Raji (cell line): ENCODE measurements around the gene FYB2.

Experiments
- POLR2A ChIP-seq: IDR thresholded peaks from 2 replicates; pipeline ENCODE4 v1.6.1; 2011; ENCODE audit warnings: low read depth, low read length, control low read depth; ENCODE audit not compliant: insufficient read depth

Gene FYB2

GRCh38 chr1:56817716-56818463 is 1.3 kb downstream of the FYB2 start:
- no peak for TF ChIP-seq POLR2A

DNA sequence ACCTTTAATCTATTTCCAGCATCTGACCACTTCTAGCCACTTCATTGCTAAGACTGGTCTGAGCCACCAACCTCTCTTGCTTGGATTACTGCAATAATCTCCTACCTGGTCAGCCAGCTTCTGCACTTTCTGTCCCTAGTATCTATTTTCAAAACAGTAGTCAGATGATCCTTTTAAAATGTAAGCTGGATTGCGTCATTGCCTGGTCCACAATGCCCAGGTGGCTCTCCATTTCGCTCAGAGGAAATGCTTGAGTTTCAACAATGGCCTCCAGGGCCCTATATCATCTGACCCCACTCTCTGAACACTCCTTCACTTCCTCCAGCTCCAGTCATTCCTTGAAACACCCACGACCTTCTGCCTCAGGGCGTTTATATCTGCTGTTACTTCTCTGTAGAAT is 2.3 kb downstream of the FYB2 start:
- no peak for TF ChIP-seq POLR2A

DNA sequence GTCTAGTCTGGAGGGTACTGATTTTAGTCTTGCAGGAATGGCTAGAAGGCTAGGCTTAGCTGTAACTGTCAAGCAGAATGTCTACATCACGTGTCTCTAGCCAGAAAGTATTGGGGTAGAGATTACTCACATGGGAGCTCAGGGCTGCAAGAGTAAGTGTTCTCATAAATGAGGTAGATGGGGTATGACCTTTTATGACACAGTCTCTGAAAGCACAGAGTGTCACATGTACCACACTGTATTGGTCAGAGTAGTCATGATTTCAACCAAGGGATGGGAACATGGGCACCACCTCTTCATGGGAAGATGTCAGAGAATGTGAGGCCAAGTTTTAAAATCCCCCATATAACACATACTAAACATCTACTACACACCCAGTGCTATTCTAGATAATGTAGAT is 2.9 kb downstream of the FYB2 start:
- no peak for TF ChIP-seq POLR2A

GRCh38 chr1:56814205-56814604 is 5.0 kb downstream of the FYB2 start:
- no peak for TF ChIP-seq POLR2A

DNA sequence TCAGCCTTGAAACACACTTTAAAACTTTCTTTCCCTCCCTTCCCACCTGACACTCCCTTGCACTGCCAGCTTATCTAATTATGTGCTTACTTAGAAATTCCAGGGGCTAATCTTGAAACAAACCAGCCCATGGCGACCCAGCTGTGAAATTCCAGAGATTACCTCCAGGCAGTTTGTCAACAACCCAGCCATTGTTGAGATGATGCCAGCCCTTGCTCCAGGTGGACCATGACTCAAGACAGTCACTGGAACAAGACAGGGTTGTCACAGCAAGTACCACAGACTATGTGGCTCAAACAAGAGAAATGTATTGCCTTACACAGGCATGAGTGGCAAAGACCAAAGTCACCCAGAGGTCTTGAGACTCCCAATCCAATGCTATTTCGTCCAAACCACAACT is 7.9 kb downstream of the FYB2 start:
- no peak for TF ChIP-seq POLR2A

GRCh38 chr1:56808410-56808809 is 10.8 kb downstream of the FYB2 start:
- TF ChIP-seq POLR2A: no peak

GRCh38 chr1:56806804-56807203 is 12.4 kb downstream of the FYB2 start:
- TF ChIP-seq POLR2A: no peak

DNA sequence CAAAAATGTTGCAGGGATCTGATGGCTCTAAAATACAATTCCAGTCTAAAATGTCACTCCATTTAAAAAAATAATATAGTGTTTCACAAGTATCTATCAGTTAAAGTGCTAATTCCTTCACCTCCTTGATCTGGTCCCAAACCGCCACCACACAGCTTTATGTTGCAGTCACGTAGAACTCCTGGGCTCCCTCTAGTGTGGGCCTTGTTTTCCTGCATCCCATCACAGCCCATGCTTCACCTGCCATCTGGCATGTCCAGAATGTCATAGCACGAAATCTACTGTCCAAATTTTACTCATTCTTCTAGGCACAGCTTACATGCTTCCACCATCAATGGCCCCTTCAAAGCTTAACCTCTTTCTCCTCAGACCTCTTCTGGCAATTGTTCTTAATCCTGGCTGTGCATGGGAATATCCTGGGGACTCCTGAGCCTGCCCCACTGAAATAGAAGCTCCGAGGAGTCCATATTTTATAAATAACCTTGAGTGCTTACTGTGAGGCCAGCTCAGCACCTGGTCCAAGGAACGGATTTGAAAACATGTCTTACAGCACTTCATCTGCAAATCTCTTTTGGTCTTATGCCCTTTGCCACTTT is 15.5 kb downstream of the FYB2 start:
- TF ChIP-seq POLR2A: no peak

GRCh38 chr1:56799605-56800400 is 19.4 kb downstream of the FYB2 start:
- no peak for TF ChIP-seq POLR2A

GRCh38 chr1:56798053-56798471 is 21.1 kb downstream of the FYB2 start:
- no peak for TF ChIP-seq POLR2A

DNA sequence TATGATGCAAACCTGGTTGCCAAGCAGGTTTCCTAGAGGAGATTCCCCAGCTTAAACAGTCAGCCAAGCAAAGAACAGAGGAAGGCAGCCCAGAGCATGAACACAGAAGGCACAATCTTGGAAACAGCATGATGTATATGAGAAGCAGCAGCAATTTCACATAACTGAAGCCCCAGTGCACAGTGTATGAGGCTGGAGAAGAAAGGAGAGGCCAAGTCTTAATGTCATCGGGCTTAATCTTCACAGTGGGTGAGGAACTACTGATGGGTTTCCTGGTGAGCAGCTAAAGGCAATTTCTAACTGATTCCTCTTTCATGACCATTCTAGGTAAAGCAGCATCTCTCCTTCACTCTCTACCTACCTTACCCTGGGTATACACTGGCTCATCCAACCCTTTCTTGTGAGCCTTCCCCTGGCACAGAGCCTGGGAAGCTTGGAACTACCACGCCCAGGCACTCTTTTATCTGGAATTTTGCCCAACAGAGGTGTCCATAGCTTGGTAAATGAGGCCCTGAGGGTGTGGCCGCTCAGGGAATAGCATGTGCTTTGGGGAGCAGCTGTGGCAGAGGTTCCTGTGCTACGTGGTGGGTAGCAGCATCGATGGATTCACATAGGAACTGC is 22.0 kb downstream of the FYB2 start:
- TF ChIP-seq POLR2A: no peak

- TF ChIP-seq POLR2A: no peak
These were observed 23.3 kb downstream of the FYB2 start for GRCh38 chr1:56795870-56796269.

- TF ChIP-seq POLR2A: no peak
These were observed 29.2 kb downstream of the FYB2 start for GRCh38 chr1:56790036-56790435.

- no peak for TF ChIP-seq POLR2A
These were observed 30.6 kb downstream of the FYB2 start for GRCh38 chr1:56788588-56788987.

GRCh38 chr1:56788102-56788501 is 31.1 kb downstream of the FYB2 start:
- TF ChIP-seq POLR2A: no peak
